SK-N-DZ (cell line): Measurements from ENCODE around the gene ACOT4. TPM values are rescaled to one million over a fixed set of nuclear protein-coding genes. Genes with fewer than 3 reads are reported as not detected.
"Not testable (repeated sequence)": the region's sequence is repeated elsewhere in the genome, so short reads cannot be mapped to it uniquely, and the experiment has no call there.

Source experiments
- DNase-seq: peaks from one replicate; pipeline ENCODE4 v3.0.0-alpha.2; 2015; ENCODE audit warnings: low spot score
- polyA plus RNA-seq, 2 experiments: library from polyadenylated mRNA; depleted of rRNA; stranded (reverse); fragments of >200 nt; gene quantifications; 2 replicates each; pipeline ENCODE4 v1.2.3, GENCODE V29; 2014

ACOT4 gene
- 0.31 and 0.43 TPM in 2 replicates for polyA plus RNA-seq (2014; cell fraction: cytosol; rRNA removed)
- 0.18 and 0.60 TPM in 2 replicates for polyA plus RNA-seq (2014; cell fraction: nucleus; rRNA removed)

DNA sequence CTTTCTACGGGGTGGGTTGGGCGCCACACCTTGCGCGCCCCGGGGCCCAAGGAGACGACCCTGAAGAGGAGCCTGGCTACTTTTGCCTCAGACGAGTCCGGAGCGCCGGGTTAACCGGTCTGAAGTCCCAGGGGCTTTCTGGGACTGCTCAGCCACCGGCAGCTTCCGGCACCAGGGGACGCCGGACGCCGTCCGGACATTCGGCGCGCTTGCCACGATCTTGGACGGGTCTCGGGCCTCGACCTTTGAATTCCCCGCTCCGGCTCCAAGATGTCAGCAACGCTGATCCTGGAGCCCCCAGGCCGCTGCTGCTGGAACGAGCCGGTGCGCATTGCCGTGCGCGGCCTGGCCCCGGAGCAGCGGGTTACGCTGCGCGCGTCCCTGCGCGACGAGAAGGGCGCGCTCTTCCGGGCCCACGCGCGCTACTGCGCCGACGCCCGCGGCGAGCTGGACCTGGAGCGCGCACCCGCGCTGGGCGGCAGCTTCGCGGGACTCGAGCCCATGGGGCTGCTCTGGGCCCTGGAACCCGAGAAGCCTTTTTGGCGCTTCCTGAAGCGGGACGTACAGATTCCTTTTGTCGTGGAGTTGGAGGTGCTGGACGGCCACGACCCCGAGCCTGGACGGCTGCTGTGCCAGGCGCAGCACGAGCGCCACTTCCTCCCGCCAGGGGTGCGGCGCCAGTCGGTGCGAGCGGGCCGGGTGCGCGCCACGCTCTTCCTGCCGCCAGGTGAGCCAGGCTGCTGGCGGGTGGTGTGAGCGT lies at the start of gene ACOT4:
Gene ACOT4 (plus strand): TSS at position 184 of the 760 bp plus-strand sequence. CDS start 87 bp downstream, at position 271.
- peak; percentile 21 for DNase-seq

- DNase-seq: not testable (repeated sequence)
Observed at GRCh38 chr14:73542961-73543360, 48.7 kb upstream of the ACOT4 start.

- not testable (repeated sequence) for DNase-seq
Observed at GRCh38 chr14:73545353-73545752, 46.3 kb upstream of the ACOT4 start.

GRCh38 chr14:73549097-73549496 lies 42.6 kb upstream of the ACOT4 start:
- DNase-seq: not testable (repeated sequence)

DNA sequence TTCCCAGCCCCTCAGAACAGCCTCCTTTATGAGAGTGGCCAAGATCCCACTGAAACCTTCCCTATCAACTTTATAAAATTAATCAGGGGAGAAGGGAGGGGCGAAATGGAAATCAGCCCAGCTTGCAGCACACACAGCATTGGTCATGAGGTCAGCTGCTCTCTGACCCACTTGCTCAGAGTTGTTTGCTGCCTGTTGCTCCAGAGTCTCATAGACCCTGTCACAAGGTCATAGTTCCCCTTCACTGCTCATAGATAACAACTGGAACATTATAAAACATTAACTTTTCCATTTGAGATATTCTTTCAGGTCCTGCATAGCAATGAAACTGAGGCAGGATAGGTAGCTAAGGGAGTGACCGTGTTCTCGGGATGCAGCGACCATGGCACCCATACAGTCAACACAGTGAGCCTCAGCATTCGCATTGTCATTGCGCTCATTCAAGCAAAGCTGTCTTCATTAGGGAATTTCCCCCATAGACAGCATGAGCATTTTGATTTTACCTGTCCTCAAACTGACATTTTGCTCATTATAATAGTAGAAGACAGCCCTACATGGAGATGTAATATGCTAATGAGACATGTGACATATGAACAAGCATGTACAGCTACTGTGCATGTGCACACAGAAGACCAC lies 41.7 kb upstream of the ACOT4 start:
- not testable (repeated sequence) for DNase-seq

- DNase-seq: no peak
Observed at GRCh38 chr14:73553845-73554244, 37.8 kb upstream of the ACOT4 start.

- DNase-seq: not testable (repeated sequence)
Observed at GRCh38 chr14:73557201-73557600, 34.5 kb upstream of the ACOT4 start.

DNA sequence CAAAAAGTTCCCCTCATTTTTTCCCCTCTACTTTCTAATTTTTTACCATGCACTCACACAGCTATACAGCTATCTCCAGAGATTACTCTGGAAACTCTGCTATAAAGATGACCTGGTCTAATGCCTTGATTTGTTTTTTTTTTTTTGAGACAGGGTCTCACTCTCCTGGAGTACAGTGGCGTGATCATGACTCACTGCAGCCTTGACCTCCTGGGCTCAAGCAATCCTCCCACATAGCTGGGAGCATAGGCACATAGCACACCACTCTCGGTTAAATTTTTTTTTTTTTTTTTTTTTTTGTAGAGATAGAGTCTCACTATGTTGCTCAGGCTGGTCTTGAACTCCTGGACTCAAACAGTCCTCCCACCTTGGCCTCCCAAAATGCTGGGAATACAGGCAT lies 33.4 kb upstream of the ACOT4 start:
- not testable (repeated sequence) for DNase-seq

- not testable (repeated sequence) for DNase-seq
Observed at GRCh38 chr14:73562256-73562655, 29.4 kb upstream of the ACOT4 start.

DNA sequence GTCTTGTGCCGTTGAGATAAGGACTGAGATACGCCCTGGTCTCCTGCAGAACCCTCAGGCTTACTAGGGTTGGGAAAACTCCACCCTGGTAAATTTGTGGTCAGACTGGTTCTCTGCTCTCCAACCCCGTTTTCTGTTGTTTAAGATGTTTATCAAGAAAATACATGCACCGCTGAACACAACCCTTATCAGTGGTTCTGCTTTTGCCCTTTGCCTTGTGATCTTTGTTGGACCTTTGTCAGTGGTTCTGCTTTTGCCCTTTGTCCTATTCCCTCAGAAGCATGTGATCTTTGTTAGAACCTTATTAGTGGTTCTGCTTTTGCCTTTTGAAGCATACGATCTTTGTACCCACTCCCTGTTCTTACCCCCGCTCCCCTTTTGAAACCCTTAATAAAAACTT lies 29.0 kb upstream of the ACOT4 start:
- not testable (repeated sequence) for DNase-seq

GRCh38 chr14:73566431-73566830 lies 25.2 kb upstream of the ACOT4 start:
- DNase-seq: not testable (repeated sequence)

DNA sequence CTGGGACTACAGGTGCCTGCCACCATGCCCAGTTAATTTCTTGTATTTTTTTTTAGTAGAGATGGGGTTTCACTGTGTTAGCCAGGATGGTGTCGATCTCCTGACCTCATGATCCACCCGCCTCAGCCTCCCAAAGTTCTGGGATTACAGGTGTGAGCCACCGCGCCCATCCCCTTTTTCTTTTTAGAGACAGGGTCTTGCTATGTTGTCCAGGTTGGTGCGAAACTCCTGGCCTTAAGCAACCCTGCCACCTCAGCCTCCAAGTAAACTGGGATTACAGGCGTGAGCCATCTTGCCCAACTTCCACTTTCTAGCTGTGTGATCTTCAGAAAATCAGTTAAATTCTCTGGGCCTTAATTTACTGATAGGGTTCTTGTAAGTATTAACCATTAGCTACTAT lies 24.7 kb upstream of the ACOT4 start:
- DNase-seq: not testable (repeated sequence)

DNA sequence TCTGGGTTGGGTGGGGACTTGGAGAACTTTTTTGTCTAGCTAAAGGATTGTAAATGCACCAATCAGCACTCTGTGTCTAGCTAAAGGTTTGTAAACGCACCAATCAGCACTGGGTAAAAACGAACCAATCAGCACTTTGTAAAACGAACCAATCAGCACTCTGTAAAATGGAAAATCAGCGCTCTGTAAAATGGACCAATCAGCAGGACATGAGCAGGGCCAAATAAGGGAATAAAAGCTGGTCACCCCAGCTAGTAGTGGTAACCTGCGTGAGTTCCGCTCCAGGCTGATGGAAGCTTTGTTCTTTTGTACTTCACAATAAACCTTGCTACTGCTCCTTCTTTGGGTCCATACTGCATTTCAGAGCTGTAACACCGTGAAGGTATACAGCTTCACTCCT lies 24.3 kb upstream of the ACOT4 start:
- DNase-seq: no peak

GRCh38 chr14:73567951-73568885 lies 23.5 kb upstream of the ACOT4 start:
- DNase-seq: peak; percentile 14

GRCh38 chr14:73568886-73569184 lies 22.8 kb upstream of the ACOT4 start:
- not testable (repeated sequence) for DNase-seq

DNA sequence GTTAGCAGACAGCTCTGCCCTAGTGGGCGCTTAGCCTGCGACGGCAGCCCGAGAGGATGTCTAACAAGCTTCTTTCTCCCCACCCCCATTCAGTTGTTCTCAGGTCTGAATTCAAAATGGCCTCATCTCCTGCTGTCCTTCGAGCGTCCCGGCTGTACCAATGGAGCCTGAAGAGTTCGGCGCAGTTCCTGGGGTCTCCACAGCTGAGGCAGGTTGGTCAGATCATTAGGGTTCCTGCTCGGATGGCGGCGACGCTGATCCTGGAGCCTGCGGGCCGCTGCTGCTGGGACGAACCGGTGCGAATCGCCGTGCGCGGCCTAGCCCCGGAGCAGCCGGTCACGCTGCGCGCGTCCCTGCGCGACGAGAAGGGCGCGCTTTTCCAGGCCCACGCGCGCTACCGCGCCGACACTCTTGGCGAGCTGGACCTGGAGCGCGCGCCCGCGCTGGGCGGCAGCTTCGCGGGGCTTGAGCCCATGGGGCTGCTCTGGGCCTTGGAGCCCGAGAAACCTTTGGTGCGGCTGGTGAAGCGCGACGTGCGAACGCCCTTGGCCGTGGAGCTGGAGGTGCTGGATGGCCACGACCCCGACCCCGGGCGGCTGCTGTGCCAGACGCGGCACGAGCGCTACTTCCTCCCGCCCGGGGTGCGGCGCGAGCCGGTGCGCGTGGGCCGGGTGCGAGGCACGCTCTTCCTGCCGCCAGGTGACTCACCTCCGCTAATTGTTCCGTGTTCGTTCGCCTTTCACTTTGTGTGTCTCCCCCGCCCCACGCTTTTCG lies 22.3 kb upstream of the ACOT4 start, which contains the start of gene ACOT2:
Gene ACOT2 (plus strand): TSS at position 29 of the 774 bp plus-strand sequence. CDS start 28 bp downstream, at position 57.
- peak; percentile 71 for DNase-seq

DNA sequence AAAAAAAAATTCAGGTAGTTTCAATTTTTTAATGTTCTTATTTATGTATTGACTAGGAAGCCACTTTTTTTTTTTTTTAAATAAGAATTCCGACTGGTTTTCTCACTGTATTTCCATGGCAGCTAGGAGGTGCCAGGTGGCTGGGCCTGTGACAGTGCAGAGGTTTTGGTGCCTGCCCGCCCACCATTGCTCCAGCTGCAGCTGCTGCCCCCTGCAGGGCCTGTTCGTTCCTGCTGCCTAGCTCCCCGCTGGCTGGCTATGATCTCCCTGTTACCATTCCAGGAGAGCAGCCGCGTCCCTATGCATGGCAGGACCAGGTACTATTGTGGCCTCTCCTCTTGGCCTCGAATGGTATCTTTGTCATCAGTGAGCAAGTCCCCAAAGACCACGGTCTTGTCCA lies 20.8 kb upstream of the ACOT4 start:
- DNase-seq: peak; percentile 21

DNA sequence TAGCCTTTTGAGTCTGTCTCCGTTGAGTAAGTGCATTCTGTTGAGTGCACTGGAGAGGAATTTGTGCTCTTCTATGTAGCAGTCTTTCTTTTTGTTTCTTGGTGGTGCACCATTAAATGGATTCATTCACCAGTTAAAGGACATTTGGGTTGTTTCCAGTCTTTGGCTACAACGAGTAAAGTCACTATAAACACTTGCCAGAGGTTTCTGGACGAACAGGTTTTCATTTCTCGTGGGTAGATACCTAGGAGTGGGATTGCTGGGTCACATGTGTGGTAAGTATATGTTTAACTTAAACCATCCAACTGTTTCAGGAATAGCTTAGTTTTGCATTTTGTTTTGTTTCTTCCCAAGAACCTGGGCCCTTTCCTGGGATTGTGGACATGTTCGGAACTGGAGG lies 18.6 kb upstream of the ACOT4 start:
- DNase-seq: not testable (repeated sequence)

DNA sequence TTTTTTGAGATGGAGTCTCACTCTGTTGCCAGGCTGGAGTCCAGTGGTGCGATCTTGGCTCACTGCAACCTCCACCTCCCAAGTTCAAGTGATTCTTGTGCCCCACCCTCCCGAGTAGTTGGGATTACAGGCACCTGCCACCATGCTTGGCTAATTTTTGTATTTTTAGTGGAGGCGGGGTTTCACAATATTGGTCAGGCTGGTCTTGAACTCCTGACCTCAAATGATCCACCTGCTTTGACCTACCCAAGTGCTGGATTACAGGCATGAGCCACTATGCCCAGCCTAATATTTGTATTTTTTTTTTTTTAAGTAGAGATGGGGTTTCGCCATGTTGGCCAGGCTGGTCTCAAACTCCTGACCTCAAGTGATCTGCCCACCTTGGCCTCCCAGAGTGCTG lies 17.9 kb upstream of the ACOT4 start:
- DNase-seq: not testable (repeated sequence)

DNA sequence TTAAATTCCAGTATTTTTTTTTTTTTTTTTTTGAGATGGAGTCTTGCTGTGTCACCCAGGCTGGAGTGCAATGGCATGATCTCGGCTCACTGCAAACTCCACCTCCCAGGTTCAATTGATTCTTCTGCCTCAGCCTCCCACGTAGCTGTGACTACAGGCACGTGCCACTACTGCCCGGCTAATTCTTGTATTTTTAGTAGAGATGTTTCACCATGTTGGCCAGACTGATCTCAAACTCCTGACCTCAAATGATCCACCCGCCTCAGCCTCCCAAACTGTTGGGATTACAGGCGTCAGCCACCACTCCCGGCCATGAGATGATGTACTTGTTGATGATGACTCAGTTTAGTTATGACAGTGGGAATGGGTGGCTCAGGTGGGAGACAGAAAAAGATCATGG lies 17.4 kb upstream of the ACOT4 start:
- DNase-seq: not testable (repeated sequence)

DNA sequence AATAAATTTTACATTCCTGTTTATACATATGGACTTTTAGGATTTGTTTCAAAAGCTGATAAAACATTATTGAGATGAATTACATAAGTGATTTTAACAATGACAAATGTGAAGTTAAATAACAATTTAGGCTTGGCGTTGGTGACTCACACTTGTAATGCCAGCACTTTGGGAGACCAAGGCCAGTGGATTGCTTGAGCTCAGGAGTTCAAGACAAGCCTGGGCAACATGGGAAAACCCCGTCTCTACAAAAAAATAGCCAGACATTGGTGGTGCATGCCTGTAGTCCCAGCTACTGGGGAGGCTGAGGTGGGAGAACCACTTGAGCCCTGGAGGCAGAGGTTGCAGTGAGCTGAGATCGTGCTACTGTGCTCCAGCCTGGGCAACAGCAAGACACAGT lies 15.3 kb upstream of the ACOT4 start:
- DNase-seq: no peak
